Thoracic aorta (tissue), 2 donors: Measurements from ENCODE around the gene GEMIN5. TPM values are rescaled to one million over a fixed set of nuclear protein-coding genes. Genes with fewer than 3 reads are reported as not detected.

Experiments used
- ATAC-seq: fragments of 150-250 bp; one replicate; pipeline ENCODE4 v1.8.0; 2017; ENCODE audit warnings: low read depth; ENCODE audit not compliant: insufficient number of reproducible peaks, low FRiP score
- DNase-seq: peaks from one replicate; pipeline ENCODE4 v3.0.0-alpha.2; 2020; ENCODE audit warnings: low spot score
- H3K27ac ChIP-seq, 2 donors: fragments of 200-600 bp; sonication (generic); 1 replicate in 1 of 2; 2 replicates in 1 of 2; pipeline ENCODE4 v1.5.1; 2016; ENCODE audit warnings: mild to moderate bottlenecking in 2 of 2, moderate library complexity in 2 of 2
- H3K27me3 ChIP-seq: fragments of 200-600 bp; sonication (generic); replicated peaks from 2 replicates; pipeline ENCODE4 v1.6.0; 2016; ENCODE audit warnings: mild to moderate bottlenecking; ENCODE audit not compliant: insufficient read depth
- H3K36me3 ChIP-seq: fragments of 200-600 bp; sonication (generic); one replicate; pipeline ENCODE4 v1.5.1; 2016
- H3K4me1 ChIP-seq, 2 donors: fragments of 200-600 bp; sonication (generic); 1 replicate in 1 of 2; 2 replicates in 1 of 2; pipeline versions ENCODE4 v1.5.1 to v1.6.0; 2016; ENCODE audit warnings: low read depth in 2 of 2, mild to moderate bottlenecking in 1 of 2; ENCODE audit not compliant: control insufficient read depth in 1 of 2
- H3K4me3 ChIP-seq: fragments of 200-600 bp; sonication (generic); 2 replicates; pipeline ENCODE4 v1.5.1; 2016; ENCODE audit warnings: mild to moderate bottlenecking
- H3K9me3 ChIP-seq: fragments of 200-600 bp; sonication (generic); 2 replicates; pipeline ENCODE4 v1.5.1; 2016
- CTCF ChIP-seq: fragments of 200-600 bp; sonication (generic); IDR thresholded peaks from one replicate; pipeline ENCODE4 v1.5.1; 2019; ENCODE audit warnings: antibody characterized with exemption
- total RNA-seq, 2 donors: library from RNA; depleted of rRNA; stranded (reverse); fragments of >200 nt; gene quantifications; one replicate each; pipeline versions ENCODE4 v1.1.0 to v1.2.3, GENCODE V29; 2016

Gene GEMIN5
- total RNA-seq, 2 donors from 2014 or later = 13.4 to 21.0 TPM

GRCh38 chr5:154849791-154850201 is 88.2 kb downstream of the GEMIN5 start:
- DNase-seq (no peak), ATAC-seq (no peak)
- no peak for TF ChIP-seq CTCF
- no peaks in the 10 kb centered on the region for H3K27me3 ChIP-seq
- H3K4me1 ChIP-seq = peaks cover 12 to 45% of the 10 kb centered on the region in 2 donors
- H3K27ac ChIP-seq = peak overlapping the region; percentile 56 to 78
- peak overlapping the region; percentile 73 for H3K4me3 ChIP-seq
- H3K36me3 ChIP-seq = no peaks in the 10 kb centered on the region
- no peaks in the 10 kb centered on the region for H3K9me3 ChIP-seq

DNA sequence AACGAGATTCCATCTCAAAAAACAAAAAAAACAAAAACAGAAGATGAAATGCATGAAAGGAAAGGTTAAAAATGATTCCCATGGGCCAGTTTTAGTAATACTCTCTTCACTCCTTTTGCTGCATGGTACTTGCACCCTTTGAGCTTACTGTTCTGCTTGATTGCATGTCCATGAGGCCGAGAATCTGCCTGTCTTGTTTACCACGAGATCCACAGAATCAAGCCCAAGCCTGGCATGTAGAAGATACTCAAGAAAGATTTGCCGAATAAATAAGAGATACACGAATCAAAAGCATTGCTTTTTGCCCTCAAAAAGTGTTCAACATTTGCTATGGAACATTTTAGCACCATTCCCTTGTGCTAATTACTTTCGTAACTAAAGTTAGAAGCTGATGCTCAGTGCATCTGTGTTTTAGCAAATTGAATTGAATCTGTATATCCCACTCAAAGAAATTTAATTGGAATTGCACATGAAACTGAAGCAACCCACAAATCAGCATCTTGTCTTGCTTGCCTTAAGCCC is 88.7 kb downstream of the GEMIN5 start:
- ATAC-seq = no peak
- peak overlapping the region; percentile 73 for H3K4me3 ChIP-seq
- TF ChIP-seq CTCF = no peak
- no peaks in the 10 kb centered on the region for H3K27me3 ChIP-seq
- H3K4me1 ChIP-seq = peaks cover 12 to 45% of the 10 kb centered on the region in 2 donors
- DNase-seq = no peak
- H3K36me3 ChIP-seq = no peaks in the 10 kb centered on the region
- H3K27ac ChIP-seq = peak overlapping the region in 1 of 2 donors; percentile 78
- H3K9me3 ChIP-seq = no peaks in the 10 kb centered on the region

GRCh38 chr5:154844809-154845208 is 93.2 kb downstream of the GEMIN5 start:
- Histone ChIP-seq H3K36me3 (no peaks in the 10 kb centered on the region), H3K4me3 (no peak overlapping the region), H3K9me3 (no peaks in the 10 kb centered on the region), H3K4me1 (peaks cover 6 to 40% of the 10 kb centered on the region in 2 donors), H3K27me3 (no peaks in the 10 kb centered on the region), H3K27ac (no peak overlapping the region)
- TF ChIP-seq CTCF = no peak
- ATAC-seq = no peak
- DNase-seq = no peak

DNA sequence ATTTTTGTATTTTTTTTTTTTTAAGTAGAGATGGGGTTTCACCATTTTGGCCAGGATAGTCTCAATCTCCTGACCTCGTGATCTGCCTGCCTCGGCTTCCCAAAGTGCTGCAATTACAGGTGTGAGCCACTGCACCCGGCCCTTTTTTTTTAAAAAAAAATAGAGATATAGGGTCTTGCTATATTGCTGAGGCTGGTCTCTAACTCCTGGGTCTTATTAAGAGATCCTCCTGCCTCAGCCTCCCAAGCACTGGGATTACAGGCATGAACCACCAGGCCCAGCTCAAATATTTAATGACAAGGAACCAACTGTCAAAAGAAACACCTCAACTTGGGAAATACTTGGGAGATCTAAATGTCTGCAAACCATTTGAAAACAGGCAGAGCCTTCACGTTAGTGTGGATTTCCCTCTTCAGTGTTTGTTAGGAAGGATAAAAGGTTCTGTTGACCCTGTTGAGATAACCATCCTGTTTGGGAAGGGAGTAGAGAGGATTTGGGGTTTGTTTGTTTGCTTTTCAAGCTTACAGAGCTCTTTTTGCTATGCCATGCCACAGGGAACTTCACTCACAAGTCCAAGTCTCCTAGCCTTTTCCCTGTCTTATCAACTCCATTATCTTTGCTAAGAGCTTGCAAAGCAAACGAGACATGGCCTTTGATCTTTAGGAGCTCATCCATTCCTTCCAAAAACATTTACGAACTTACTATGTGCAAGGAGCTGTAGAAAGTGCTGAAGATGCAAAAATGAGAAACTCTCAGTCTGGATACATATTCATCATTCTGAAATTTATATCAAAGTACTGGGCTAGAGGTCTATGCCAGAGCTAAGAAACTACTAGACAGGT is 95.1 kb downstream of the GEMIN5 start:
- Histone ChIP-seq H3K4me3 (no peak overlapping the region), H3K9me3 (no peaks in the 10 kb centered on the region), H3K27me3 (no peaks in the 10 kb centered on the region), H3K36me3 (no peaks in the 10 kb centered on the region), H3K4me1 (peaks cover 1 to 24% of the 10 kb centered on the region in 2 donors), H3K27ac (no peak overlapping the region)
- DNase-seq (no peak), ATAC-seq (no peak)
- no peak for TF ChIP-seq CTCF

DNA sequence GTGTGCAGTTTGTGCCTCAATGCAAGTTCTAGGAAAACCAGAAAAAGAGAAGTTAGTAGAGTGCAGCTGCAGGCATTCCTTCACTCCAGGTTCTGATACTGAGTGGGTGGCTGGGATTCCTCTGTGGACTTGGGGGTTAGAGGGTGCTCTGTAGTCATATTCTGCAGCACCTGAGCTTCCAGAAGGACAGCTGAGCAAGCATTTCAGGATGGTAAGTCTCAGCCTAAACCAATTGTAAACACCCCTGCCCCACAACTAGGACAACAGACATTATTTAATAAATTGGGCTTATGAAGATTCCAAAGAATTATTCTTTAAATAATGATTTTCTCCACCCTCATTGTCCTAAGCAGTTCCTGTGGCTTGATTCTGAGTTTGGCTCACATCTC is 96.7 kb downstream of the GEMIN5 start:
- Histone ChIP-seq H3K27ac (no peak overlapping the region), H3K9me3 (no peaks in the 10 kb centered on the region), H3K27me3 (no peaks in the 10 kb centered on the region), H3K36me3 (no peaks in the 10 kb centered on the region), H3K4me1 (peaks cover 0 to 18% of the 10 kb centered on the region in 2 donors), H3K4me3 (no peak overlapping the region)
- DNase-seq (no peak), ATAC-seq (no peak)
- TF ChIP-seq CTCF = no peak
